Measurements from ENCODE around the gene CDHR2. TPM values are rescaled to one million over a fixed set of nuclear protein-coding genes. Genes with fewer than 3 reads are reported as not detected.
A peak's percentile ranks its signal among the peaks of the same experiment; 100 is the strongest.

CDHR2 gene
- total RNA-seq, 1 experiment from 2014 or later, result 0.63 TPM

- TF ChIP-seq ESRRA (CRISPR knock-in tag; IDR thresholded peaks at IDR 0.05; ENCODE audit: borderline replicate concordance), result peak; percentile 59; the same call in 1 of the 2 replicates
- TF ChIP-seq NR1H2 (CRISPR knock-in tag; IDR thresholded peaks at IDR 0.05), result no peak
- TF ChIP-seq E2F5 (CRISPR knock-in tag; IDR thresholded peaks at IDR 0.05), result 0 out of 2 replicates have a peak, but pooled peaks have one; percentile 26
- TF ChIP-seq ZNF121 (CRISPR knock-in tag; IDR thresholded peaks at IDR 0.05), result no peak
- no peak for TF ChIP-seq ERG (CRISPR knock-in tag; IDR thresholded peaks at IDR 0.05)
- 0 out of 2 replicates have a peak, but pooled peaks have one; percentile 17 for TF ChIP-seq ELF4 (CRISPR knock-in tag; IDR thresholded peaks at IDR 0.05; ENCODE audit: low read depth)
- no peak for TF ChIP-seq NR3C1 (CRISPR knock-in tag; conservative IDR thresholded peaks at IDR 0.05; ENCODE audit: low read depth)
- TF ChIP-seq FOXK1 (CRISPR knock-in tag; IDR thresholded peaks at IDR 0.05), result peak; percentile 55
- TF ChIP-seq, protein P1, sequence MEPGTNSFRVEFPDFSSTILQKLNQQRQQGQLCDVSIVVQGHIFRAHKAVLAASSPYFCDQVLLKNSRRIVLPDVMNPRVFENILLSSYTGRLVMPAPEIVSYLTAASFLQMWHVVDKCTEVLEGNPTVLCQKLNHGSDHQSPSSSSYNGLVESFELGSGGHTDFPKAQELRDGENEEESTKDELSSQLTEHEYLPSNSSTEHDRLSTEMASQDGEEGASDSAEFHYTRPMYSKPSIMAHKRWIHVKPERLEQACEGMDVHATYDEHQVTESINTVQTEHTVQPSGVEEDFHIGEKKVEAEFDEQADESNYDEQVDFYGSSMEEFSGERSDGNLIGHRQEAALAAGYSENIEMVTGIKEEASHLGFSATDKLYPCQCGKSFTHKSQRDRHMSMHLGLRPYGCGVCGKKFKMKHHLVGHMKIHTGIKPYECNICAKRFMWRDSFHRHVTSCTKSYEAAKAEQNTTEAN (CRISPR knock-in tag; IDR thresholded peaks at IDR 0.05), result 0 out of 2 replicates have a peak, but pooled peaks have one; percentile 1
- TF ChIP-seq, protein P2, sequence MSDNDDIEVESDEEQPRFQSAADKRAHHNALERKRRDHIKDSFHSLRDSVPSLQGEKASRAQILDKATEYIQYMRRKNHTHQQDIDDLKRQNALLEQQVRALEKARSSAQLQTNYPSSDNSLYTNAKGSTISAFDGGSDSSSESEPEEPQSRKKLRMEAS (CRISPR knock-in tag; IDR thresholded peaks at IDR 0.05), result peak; percentile 58; the same call in 1 of the 2 replicates
- peak; percentile 60; the same call in 1 of the 2 replicates for TF ChIP-seq FOXP4 (CRISPR knock-in tag; IDR thresholded peaks at IDR 0.05)
- TF ChIP-seq, protein P3, sequence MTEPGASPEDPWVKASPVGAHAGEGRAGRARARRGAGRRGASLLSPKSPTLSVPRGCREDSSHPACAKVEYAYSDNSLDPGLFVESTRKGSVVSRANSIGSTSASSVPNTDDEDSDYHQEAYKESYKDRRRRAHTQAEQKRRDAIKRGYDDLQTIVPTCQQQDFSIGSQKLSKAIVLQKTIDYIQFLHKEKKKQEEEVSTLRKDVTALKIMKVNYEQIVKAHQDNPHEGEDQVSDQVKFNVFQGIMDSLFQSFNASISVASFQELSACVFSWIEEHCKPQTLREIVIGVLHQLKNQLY (CRISPR knock-in tag; IDR thresholded peaks at IDR 0.05), result no peak
- 0 out of 2 replicates have a peak, but pooled peaks have one; percentile 70 for TF ChIP-seq RELA (CRISPR knock-in tag; IDR thresholded peaks at IDR 0.05; ENCODE audit: borderline replicate concordance)
- Mint-ChIP-seq H3K4me3 (peak overlapping the region; percentile 91), H3K4me1 (peaks cover 48% of the 10 kb centered on the region), H3K27ac (peak overlapping the region; percentile 97), H3K27me3 (ENCODE audit: low read depth) (no peaks in the 10 kb centered on the region), H3K9me3 (no peaks in the 10 kb centered on the region), H3K36me3 (no peaks in the 10 kb centered on the region)
- ATAC-seq, result peak; percentile 58
- peak; percentile 76 for DNase-seq (ENCODE audit: low spot score)
- ChIA-PET CTCF (interaction anchor here (0.6 to 3.6 kb wide), 16 partner anchors 10 to 1040 kb away, joined by 3 to 16 read pairs (median 5); partner anchors contain the start of genes CLTB, FAF2 and TSPAN17), POLR2A (interaction anchor here (0.5 to 1.2 kb wide), 6 partner anchors 8 to 885 kb away, joined by 3 to 7 read pairs (median 4); no protein-coding TSS in a partner anchor)
Measured at GRCh38 chr5:176543428-176544182, 5.5 kb upstream of the CDHR2 start.

GRCh38 chr5:176545388-176545736 is 3.8 kb upstream of the CDHR2 start:
- Mint-ChIP-seq H3K27me3 (ENCODE audit: low read depth) (no peaks in the 10 kb centered on the region), H3K27ac (no peak overlapping the region), H3K36me3 (no peaks in the 10 kb centered on the region), H3K4me1 (peaks cover 33% of the 10 kb centered on the region), H3K4me3 (no peak overlapping the region), H3K9me3 (no peaks in the 10 kb centered on the region)
- DNase-seq (ENCODE audit: low spot score) (no peak), ATAC-seq (no peak)
- CTCF ChIA-PET, result no interaction called here
- POLR2A ChIA-PET, result no interaction called here
- TF ChIP-seq, protein P4, sequence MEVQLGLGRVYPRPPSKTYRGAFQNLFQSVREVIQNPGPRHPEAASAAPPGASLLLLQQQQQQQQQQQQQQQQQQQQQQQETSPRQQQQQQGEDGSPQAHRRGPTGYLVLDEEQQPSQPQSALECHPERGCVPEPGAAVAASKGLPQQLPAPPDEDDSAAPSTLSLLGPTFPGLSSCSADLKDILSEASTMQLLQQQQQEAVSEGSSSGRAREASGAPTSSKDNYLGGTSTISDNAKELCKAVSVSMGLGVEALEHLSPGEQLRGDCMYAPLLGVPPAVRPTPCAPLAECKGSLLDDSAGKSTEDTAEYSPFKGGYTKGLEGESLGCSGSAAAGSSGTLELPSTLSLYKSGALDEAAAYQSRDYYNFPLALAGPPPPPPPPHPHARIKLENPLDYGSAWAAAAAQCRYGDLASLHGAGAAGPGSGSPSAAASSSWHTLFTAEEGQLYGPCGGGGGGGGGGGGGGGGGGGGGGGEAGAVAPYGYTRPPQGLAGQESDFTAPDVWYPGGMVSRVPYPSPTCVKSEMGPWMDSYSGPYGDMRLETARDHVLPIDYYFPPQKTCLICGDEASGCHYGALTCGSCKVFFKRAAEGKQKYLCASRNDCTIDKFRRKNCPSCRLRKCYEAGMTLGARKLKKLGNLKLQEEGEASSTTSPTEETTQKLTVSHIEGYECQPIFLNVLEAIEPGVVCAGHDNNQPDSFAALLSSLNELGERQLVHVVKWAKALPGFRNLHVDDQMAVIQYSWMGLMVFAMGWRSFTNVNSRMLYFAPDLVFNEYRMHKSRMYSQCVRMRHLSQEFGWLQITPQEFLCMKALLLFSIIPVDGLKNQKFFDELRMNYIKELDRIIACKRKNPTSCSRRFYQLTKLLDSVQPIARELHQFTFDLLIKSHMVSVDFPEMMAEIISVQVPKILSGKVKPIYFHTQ (CRISPR knock-in tag; IDR thresholded peaks at IDR 0.05), result no peak
- TF ChIP-seq MXD4 (CRISPR knock-in tag; IDR thresholded peaks at IDR 0.05; ENCODE audit: borderline replicate concordance), result no peak
- TF ChIP-seq TEAD4 (CRISPR knock-in tag; IDR thresholded peaks at IDR 0.05), result no peak
- TF ChIP-seq ARID4B (CRISPR knock-in tag; IDR thresholded peaks at IDR 0.05; ENCODE audit: borderline replicate concordance), result no peak
- TF ChIP-seq ELF4 (CRISPR knock-in tag; IDR thresholded peaks at IDR 0.05; ENCODE audit: low read depth), result no peak
